ENCODE results near the gene HIRA.

DNA sequence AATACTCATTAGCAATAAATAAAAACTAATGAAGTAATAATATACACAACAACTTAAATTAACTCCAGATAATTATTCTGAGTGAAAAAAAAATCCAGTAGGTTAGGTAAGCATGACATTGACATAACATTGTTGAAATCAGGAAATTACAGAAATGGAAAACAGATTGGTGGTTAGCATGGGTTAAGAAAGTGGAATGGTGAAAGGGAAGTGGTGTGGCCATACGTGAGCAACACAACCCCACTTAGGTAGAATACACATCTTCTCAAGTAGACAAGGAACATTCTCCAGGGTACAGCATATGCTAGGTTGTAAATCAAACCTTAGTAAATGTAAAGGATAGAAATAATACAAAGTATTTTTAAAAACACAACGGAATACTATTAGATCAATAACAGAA, 109.8 kb downstream of the HIRA start:
- no peak for TF ChIP-seq CTCF (IDR thresholded peaks at IDR 0.05; ENCODE audit: insufficient read depth, low read length, poor library complexity, severe bottlenecking)
- no peak for TF ChIP-seq EZH2phosphoT487 (conservative IDR thresholded peaks at IDR 0.05; ENCODE audit: low read length)
